CD4-positive, alpha-beta T cell (primary cell): Measurements from ENCODE around the gene STPG4. TPM values are rescaled to one million over a fixed set of nuclear protein-coding genes. Genes with fewer than 3 reads are reported as not detected.

Experiments
- ATAC-seq: fragments of 200-7000 bp; cut with Tn5 transposase; one replicate; pipeline ENCODE4 v1.10.0; 2022; ENCODE audit warnings: mild to moderate bottlenecking; ENCODE audit not compliant: poor library complexity
- CTCF ChIA-PET: fragments of 350-600 bp; sonication (Branson Sonifier 250); formaldehyde crosslinking; loops from one replicate; lab custom pipeline; 2021; ENCODE audit warnings: antibody characterized with exemption, inconsistent platforms; lab: Charles Lee
- POLR2A ChIA-PET: fragments of 350-600 bp; sonication (Branson Sonifier 250); formaldehyde crosslinking; loops from one replicate; lab custom pipeline; 2021; ENCODE audit warnings: antibody characterized with exemption, inconsistent platforms; lab: Charles Lee
- DNase-seq, 14 experiments: peaks; one replicate each; pipeline ENCODE4 v3.0.0-alpha.2; 2013 to 2020; ENCODE audit warnings: mixed read lengths in 2 of 14
- H3K27ac ChIP-seq, 2 donors: one replicate each; pipeline versions ENCODE4 v1.5.1 to v1.7.0; 2013; ENCODE audit warnings: low read length in 2 of 2, low read depth in 1 of 2, mild to moderate bottlenecking in 1 of 2
- H3K27me3 ChIP-seq, 2 experiments: 1 replicate in 1 of 2; 2 replicates in 1 of 2; pipeline versions ENCODE4 v1.6.1 to v1.7.0; 2013; ENCODE audit warnings: low read length in 2 of 2, control low read depth in 1 of 2, mild to moderate bottlenecking in 1 of 2, moderate library complexity in 1 of 2; ENCODE audit not compliant: insufficient read depth in 2 of 2, control insufficient read depth in 1 of 2
- H3K36me3 ChIP-seq: one replicate; pipeline ENCODE4 v1.6.1; 2013; ENCODE audit warnings: low read length, control low read depth; ENCODE audit not compliant: insufficient read depth
- H3K4me1 ChIP-seq: one replicate; pipeline ENCODE4 v1.6.1; 2013; ENCODE audit warnings: low read length, control low read depth; ENCODE audit not compliant: insufficient read depth
- H3K4me3 ChIP-seq: one replicate; pipeline ENCODE4 v1.5.1; 2013; ENCODE audit warnings: mild to moderate bottlenecking, low read length, moderate library complexity
- H3K9me3 ChIP-seq, 2 experiments: 1 replicate in 1 of 2; 2 replicates in 1 of 2; pipeline versions ENCODE4 v1.6.1 to v1.7.0; 2013; ENCODE audit warnings: low read length in 2 of 2, mild to moderate bottlenecking in 2 of 2, control low read depth in 1 of 2, moderate library complexity in 1 of 2; ENCODE audit not compliant: control insufficient read depth in 1 of 2, insufficient read depth in 1 of 2
- H3K27ac Mint-ChIP-seq: one replicate; pipeline ENCODE4 v1.8.0; 2020; ENCODE audit warnings: mixed read lengths
- H3K27me3 Mint-ChIP-seq: one replicate; pipeline ENCODE4 v1.8.0; 2021; ENCODE audit warnings: mixed read lengths
- H3K36me3 Mint-ChIP-seq: one replicate; pipeline ENCODE4 v1.8.0; 2021; ENCODE audit warnings: low read depth, mixed read lengths
- H3K4me1 Mint-ChIP-seq: one replicate; pipeline ENCODE4 v1.8.0; 2021; ENCODE audit warnings: low read depth, mixed read lengths
- H3K4me3 Mint-ChIP-seq: one replicate; pipeline ENCODE4 v1.8.0; 2020; ENCODE audit warnings: mild to moderate bottlenecking, mixed read lengths
- H3K9me3 Mint-ChIP-seq: one replicate; pipeline ENCODE4 v1.8.0; 2020; ENCODE audit warnings: mixed read lengths
- intact Hi-C, 2 experiments: fragments of 100-400 bp; cut with DNase I in 1 of 2; cut with micrococcal nuclease in 1 of 2; formaldehyde crosslinking; loops; one replicate each; pipeline versions ENCODE4 v1.15.1 to v1.9.0; 2023 to 2025; cut with DNase I, micrococcal nuclease
- total RNA-seq, 174 experiments: library from RNA in 2 of 174; stranded (reverse) in 2 of 174; gene quantifications; one replicate each; pipeline ENCODE4 v1.2.3 and lab custom pipeline; 2021 to 2026
- TF ChIP-seq, protein P1 (sequence below): fragments of 200-600 bp; IDR thresholded peaks from one replicate; pipeline ENCODE4 v1.8.0; 2022; ENCODE audit warnings: antibody characterized with exemption, mild to moderate bottlenecking

STPG4 gene
- total RNA-seq, 2 experiments from 2014 or later: not detected

DNA sequence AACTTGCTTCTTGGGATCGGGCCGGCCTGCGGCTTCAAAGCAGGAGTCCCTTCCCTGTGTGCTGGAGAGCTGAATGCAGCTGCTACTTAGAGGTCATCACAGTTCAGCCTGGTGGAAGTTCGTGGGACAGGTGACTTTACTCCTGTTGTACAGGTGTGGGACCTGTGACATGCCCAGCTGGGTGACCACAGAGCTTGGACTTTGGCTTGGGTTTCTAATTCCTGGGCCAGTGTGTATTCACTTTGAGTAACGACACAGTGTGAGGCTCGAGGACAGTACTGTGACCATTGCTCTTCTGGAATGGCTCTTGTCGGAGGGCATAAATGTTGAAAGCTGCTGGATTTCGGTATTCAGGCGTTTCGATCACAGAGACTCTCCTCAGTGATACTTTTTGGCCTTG is 114.5 kb downstream of the STPG4 start:
- no peak for ATAC-seq
- peaks cover 5% of the 10 kb centered on the region for H3K4me1 Mint-ChIP-seq
- no peak for DNase-seq
- peaks cover 74% of the 10 kb centered on the region for H3K36me3 Mint-ChIP-seq
- POLR2A ChIA-PET: no interaction called here
- H3K27ac Mint-ChIP-seq: no peak overlapping the region
- Histone ChIP-seq H3K9me3 (no peaks in the 10 kb centered on the region), H3K27me3 (no peaks in the 10 kb centered on the region), H3K27ac (no peak overlapping the region), H3K4me1 (peaks cover 2% of the 10 kb centered on the region), H3K36me3 (peaks cover 75% of the 10 kb centered on the region), H3K4me3 (no peak overlapping the region)
- TF ChIP-seq, protein P1, sequence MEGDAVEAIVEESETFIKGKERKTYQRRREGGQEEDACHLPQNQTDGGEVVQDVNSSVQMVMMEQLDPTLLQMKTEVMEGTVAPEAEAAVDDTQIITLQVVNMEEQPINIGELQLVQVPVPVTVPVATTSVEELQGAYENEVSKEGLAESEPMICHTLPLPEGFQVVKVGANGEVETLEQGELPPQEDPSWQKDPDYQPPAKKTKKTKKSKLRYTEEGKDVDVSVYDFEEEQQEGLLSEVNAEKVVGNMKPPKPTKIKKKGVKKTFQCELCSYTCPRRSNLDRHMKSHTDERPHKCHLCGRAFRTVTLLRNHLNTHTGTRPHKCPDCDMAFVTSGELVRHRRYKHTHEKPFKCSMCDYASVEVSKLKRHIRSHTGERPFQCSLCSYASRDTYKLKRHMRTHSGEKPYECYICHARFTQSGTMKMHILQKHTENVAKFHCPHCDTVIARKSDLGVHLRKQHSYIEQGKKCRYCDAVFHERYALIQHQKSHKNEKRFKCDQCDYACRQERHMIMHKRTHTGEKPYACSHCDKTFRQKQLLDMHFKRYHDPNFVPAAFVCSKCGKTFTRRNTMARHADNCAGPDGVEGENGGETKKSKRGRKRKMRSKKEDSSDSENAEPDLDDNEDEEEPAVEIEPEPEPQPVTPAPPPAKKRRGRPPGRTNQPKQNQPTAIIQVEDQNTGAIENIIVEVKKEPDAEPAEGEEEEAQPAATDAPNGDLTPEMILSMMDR: no peak
- CTCF ChIA-PET: no interaction called here
- H3K4me3 Mint-ChIP-seq: no peak overlapping the region
- H3K27me3 Mint-ChIP-seq: no peaks in the 10 kb centered on the region
- intact Hi-C loops: no loop called here
- no peaks in the 10 kb centered on the region for H3K9me3 Mint-ChIP-seq

DNA sequence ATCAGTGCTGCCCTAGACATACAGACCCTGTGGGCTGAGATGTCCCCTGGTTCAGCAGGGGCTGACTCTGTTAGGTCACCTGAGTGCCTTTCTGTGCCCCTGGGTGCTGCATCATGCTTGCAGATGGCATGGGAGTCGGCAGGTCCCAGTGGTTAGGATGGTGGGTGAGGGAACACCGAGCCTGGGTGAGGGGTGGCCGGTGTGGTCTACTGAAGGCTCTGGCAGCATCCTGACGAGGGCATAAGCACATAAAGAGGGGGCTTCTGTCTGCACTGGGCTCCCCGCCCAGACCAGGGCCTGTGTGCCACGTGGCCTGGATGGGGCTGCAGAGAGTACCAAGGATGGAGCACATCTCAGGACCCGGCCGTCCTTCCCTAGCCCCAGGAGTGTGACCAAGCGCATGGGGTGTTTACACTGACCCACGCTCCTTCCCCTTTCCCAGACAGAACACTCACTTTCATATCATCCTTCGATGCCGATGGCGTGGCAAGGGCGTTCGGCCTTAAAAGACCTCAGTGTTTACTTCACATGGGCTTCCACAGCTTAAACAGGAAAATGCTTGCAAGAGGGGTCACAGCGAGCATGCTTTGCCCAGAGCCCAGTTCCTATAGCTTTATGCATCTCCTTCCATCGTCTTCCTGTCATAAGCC is 115.1 kb downstream of the STPG4 start:
- Mint-ChIP-seq H3K4me1 (peaks cover 9% of the 10 kb centered on the region), H3K36me3 (peaks cover 74% of the 10 kb centered on the region), H3K27ac (no peak overlapping the region), H3K27me3 (no peaks in the 10 kb centered on the region), H3K9me3 (no peaks in the 10 kb centered on the region), H3K4me3 (no peak overlapping the region)
- no peaks in the 10 kb centered on the region for H3K9me3 ChIP-seq
- ChIA-PET POLR2A (no interaction called here), CTCF (no interaction called here)
- no peak overlapping the region for H3K27ac ChIP-seq
- no peaks in the 10 kb centered on the region for H3K27me3 ChIP-seq
- ATAC-seq (no peak), DNase-seq (no peak)
- TF ChIP-seq, protein P1: no peak
- peaks cover 74% of the 10 kb centered on the region for H3K36me3 ChIP-seq
- H3K4me1 ChIP-seq: peaks cover 4% of the 10 kb centered on the region
- intact Hi-C loops: no loop called here
- no peak overlapping the region for H3K4me3 ChIP-seq

DNA sequence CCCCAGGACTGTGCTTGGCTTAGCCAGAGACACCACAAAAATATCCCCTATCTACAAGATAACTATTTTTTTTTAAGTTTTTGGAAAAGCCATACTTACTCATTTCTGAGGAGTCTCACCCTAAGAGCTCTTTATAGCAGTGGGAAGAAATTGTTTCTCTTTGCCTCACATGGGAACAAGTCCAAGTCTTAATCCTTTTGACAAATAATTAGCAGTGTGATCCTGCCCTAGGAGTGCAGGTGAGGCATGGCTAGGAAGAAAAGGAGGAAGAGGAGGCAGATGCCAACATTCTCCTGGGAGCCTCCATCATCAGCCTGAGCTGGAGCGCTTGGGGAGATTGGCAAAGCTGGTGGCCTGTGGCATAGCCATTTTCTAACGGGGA is 115.6 kb downstream of the STPG4 start:
- intact Hi-C loops: no loop called here
- peaks cover 72% of the 10 kb centered on the region for H3K36me3 Mint-ChIP-seq
- POLR2A ChIA-PET: no interaction called here
- TF ChIP-seq, protein P1: no peak
- H3K4me1 ChIP-seq: peaks cover 4% of the 10 kb centered on the region
- no peaks in the 10 kb centered on the region for H3K27me3 ChIP-seq
- DNase-seq (no peak), ATAC-seq (no peak)
- CTCF ChIA-PET: no interaction called here
- no peak overlapping the region for H3K27ac ChIP-seq
- no peak overlapping the region for H3K4me3 ChIP-seq
- H3K27ac Mint-ChIP-seq: no peak overlapping the region
- H3K27me3 Mint-ChIP-seq: no peaks in the 10 kb centered on the region
- no peak overlapping the region for H3K4me3 Mint-ChIP-seq
- no peaks in the 10 kb centered on the region for H3K9me3 ChIP-seq
- peaks cover 9% of the 10 kb centered on the region for H3K4me1 Mint-ChIP-seq
- H3K36me3 ChIP-seq: peaks cover 70% of the 10 kb centered on the region
- no peaks in the 10 kb centered on the region for H3K9me3 Mint-ChIP-seq
